Naive B cell (primary cell): ENCODE data around the gene MCRS1. TPM values are rescaled to one million over a fixed set of nuclear protein-coding genes. Genes with fewer than 3 reads are reported as not detected.

Experiments used
- ATAC-seq, 2 donors: fragments of 150-1000 bp; cut with Tn5 transposase; 2 replicates each; pipeline ENCODE4 v1.10.0; 2021; ENCODE audit warnings: low read depth in 2 of 2, mild to moderate bottlenecking in 2 of 2, moderate library complexity in 2 of 2
- DNase-seq: peaks from one replicate; pipeline ENCODE4 v3.0.0; 2022
- H3K27ac Mint-ChIP-seq, 6 donors: one replicate each; pipeline ENCODE4 v1.8.0; 2020 to 2022; ENCODE audit warnings: mild to moderate bottlenecking in 6 of 6, mixed read lengths in 6 of 6, moderate library complexity in 5 of 6, inconsistent platforms in 2 of 6
- H3K27me3 Mint-ChIP-seq, 3 donors: one replicate each; pipeline ENCODE4 v1.8.0; 2021 to 2022; ENCODE audit warnings: mixed read lengths in 3 of 3, mild to moderate bottlenecking in 1 of 3
- H3K36me3 Mint-ChIP-seq, 2 donors: one replicate each; pipeline ENCODE4 v1.8.0; 2020 to 2022; ENCODE audit warnings: mixed read lengths in 2 of 2, inconsistent platforms in 1 of 2, mild to moderate bottlenecking in 1 of 2
- H3K4me1 Mint-ChIP-seq, 3 donors: one replicate each; pipeline ENCODE4 v1.8.0; 2020 to 2022; ENCODE audit warnings: mixed read lengths in 3 of 3, inconsistent platforms in 1 of 3, mild to moderate bottlenecking in 1 of 3, moderate library complexity in 1 of 3
- H3K4me3 Mint-ChIP-seq, 8 donors: one replicate each; pipeline ENCODE4 v1.8.0; 2020 to 2022; ENCODE audit warnings: mild to moderate bottlenecking in 8 of 8, mixed read lengths in 8 of 8, moderate library complexity in 8 of 8, inconsistent platforms in 2 of 8
- H3K9me3 Mint-ChIP-seq, 7 donors: one replicate each; pipeline ENCODE4 v1.8.0; 2020 to 2022; ENCODE audit warnings: mixed read lengths in 7 of 7, mild to moderate bottlenecking in 5 of 7, inconsistent platforms in 2 of 7, moderate library complexity in 1 of 7
- polyA plus RNA-seq, 6 donors: library from polyadenylated mRNA; unstranded; fragments of 300-500 nt; fragmentation: Illumina TruSeq; gene quantifications; one replicate each; pipeline ENCODE4 v1.2.3, GENCODE V29; 2021; ENCODE audit warnings: low read depth in 6 of 6

The MCRS1 gene
- polyA plus RNA-seq, 6 donors from 2014 or later = 41.5 to 54.5 (median 51.1) TPM

DNA sequence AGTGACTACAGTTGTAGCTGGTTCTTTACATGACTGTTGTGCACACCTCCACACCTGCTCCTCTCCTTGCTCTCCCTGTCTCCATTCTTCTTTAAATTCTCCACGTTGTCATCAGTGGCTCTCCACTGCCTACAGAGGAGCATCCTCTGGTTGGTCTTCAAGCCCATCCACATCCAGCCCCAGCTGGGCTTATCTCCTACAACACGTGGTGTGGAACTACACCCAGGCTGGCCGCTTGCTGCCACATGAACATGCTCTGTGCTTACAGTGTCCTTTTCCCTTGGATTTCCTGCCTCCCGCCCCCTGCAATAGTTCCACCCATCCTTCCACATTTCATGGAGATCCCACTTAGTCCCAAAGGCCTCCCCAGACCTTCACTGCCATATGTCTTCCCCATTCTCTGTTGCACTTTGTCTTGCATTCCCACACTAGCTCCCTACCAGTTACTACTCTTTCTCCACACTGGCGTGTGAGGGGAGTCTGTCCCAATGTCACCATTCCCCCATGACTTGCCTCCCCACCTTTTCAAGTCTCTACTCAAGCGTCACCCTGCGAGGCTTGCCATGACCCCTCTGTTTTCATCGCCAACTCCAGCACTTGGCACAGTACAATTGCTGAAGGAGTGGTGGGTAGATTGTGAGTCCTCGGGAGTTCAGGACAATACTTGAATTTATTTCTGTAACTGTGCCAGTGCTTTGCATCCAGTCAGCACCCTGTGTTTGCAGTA, 9.8 kb upstream of the MCRS1 start:
- ATAC-seq (no peak), DNase-seq (no peak)
- Mint-ChIP-seq H3K36me3 (peaks cover 7 to 21% of the 10 kb centered on the region in 2 donors), H3K27me3 (no peaks in the 10 kb centered on the region), H3K4me3 (no peak overlapping the region), H3K9me3 (no peaks in the 10 kb centered on the region), H3K4me1 (peaks cover 8 to 35% (median 22%) of the 10 kb centered on the region in 3 donors), H3K27ac (peak overlapping the region in 1 of 6 donors; percentile 31)

DNA sequence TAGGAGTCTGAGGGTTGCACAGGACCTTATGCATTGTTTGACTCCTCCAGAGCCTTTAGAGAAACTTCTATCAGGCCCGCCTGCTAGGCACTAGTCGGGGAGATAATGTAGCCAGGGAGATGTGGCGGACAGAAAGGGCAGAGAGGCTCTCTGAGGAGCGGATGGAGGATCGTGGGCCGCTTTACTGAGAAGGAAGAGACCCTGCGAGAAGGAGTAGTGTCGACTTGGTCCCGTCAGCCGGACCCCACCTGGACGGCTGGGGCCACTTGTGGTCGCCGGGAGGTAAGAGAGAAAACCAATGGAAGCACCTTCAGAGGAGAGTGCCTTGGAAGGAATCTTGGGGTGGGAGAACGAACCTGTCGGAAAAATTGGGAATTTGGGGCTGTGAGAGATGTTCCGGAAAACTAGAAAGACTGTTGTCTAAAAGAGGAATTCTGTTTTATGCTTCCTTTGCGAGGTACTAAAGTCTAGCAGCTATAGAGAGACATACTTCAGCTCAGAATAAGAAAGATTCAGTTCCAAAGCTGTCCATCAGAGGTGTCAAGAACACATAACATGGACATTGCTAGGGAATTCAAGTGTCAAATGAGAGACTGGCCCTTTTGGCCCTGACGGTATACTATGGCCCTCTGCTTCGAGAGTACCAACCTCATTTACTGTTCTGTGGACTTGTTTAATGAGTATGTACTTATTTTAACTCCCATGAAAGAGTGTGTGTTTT, 660 bp upstream of the MCRS1 start:
- Mint-ChIP-seq H3K9me3 (no peaks in the 10 kb centered on the region), H3K4me1 (peaks cover 42 to 47% (median 47%) of the 10 kb centered on the region in 3 donors), H3K27ac (peak overlapping the region; percentile 97 to 99 (median 98)), H3K36me3 (peaks cover 0 to 7% of the 10 kb centered on the region in 2 donors), H3K27me3 (no peaks in the 10 kb centered on the region), H3K4me3 (peak overlapping the region; percentile 98 to 100 (median 99))
- DNase-seq (no peak), ATAC-seq (peak; percentile 11 to 16)

DNA sequence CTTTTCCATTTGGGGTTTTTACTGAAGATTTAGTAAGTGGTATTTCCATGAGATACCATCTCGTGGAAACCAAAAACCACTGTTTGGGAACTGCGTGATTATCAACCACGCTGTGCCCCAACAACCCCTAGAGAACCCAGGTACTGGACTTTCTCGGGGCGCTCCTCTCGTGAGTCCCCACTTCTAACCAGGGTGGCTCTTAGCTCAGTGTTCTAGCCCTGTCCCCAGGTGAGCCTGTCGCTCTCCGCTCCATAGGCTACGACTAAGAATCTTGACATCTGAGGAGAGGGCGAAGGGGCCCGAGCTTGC, 686 bp downstream of the MCRS1 start:
- DNase-seq = no peak
- H3K9me3 Mint-ChIP-seq = no peaks in the 10 kb centered on the region
- H3K4me3 Mint-ChIP-seq = peak overlapping the region; percentile 98 to 100 (median 99)
- no peaks in the 10 kb centered on the region for H3K27me3 Mint-ChIP-seq
- peak in 1 of 2 donors; percentile 1 for ATAC-seq
- H3K27ac Mint-ChIP-seq = peak overlapping the region; percentile 97 to 99 (median 98)
- peaks cover 42 to 47% (median 47%) of the 10 kb centered on the region in 3 donors for H3K4me1 Mint-ChIP-seq
- peaks cover 2 to 12% of the 10 kb centered on the region in 2 donors for H3K36me3 Mint-ChIP-seq

DNA sequence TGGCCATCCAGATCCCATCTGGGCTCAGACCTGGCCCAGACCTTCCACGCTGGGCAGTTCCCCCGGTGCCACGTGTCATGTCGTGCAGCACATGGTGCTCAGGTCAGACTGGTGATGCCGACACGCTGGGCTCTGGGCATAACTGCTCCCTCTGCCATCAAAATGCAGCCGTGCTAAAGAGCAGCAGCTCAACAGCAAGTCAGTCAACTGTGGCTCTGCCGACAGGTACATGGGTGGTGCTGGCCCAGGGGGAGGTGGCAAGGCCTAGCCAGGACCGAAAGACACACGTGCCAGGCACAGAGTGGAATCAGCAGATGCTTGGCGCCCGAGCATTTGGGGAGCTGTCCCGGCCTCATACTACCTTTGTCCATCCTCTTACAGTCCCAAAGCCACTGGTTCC, 1.6 kb downstream of the MCRS1 start:
- Mint-ChIP-seq H3K36me3 (peaks cover 4 to 15% of the 10 kb centered on the region in 2 donors), H3K9me3 (no peaks in the 10 kb centered on the region), H3K4me1 (peaks cover 35 to 47% (median 40%) of the 10 kb centered on the region in 3 donors), H3K27ac (peak overlapping the region in 2 of 6 donors; percentile 7 to 98), H3K27me3 (no peaks in the 10 kb centered on the region), H3K4me3 (peak overlapping the region in 6 of 8 donors; percentile 54 to 99 (median 88))
- ATAC-seq (no peak), DNase-seq (no peak)

DNA sequence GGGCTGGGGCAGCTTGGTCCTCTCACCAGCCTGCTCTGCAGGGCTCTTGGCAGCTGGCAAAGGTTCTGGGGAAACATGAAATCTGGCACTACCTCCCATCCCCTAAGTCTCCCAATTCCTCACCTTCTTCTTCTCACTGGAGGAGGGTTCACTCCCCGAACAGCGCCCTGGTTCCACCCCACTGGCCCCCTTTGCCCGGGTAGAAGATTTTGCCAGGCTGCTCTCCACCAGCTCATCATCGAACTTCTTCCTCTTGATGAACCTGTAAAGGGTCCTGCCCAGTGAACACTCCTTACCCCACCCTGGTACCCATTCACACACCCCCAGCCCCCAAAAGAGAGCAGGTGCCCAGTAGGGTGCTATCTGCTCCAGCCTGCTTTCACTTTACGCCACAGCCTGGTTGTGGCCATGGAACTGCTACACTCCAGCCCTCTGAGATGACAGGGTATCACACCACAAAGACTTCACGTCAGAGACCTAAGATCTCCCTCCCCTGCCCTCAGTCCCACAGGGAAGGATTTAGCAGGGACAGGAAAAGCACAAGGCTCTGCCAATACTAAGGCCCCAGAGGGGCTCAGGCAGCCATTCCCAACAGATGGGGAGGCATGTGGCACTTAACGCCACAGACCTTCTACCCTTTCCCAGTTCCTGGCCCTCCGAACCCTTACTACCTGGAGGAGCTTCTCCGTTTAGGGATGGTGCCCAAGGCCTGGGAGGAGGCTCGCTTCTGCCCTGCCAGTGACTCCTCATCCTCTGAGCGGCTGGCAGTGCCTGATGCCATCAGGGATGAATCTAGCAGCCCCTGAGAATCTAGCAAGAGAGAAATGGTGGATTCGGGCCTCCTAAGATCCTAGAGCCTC, 2.3 kb downstream of the MCRS1 start:
- no peak for ATAC-seq
- H3K36me3 Mint-ChIP-seq = peaks cover 9 to 15% of the 10 kb centered on the region in 2 donors
- DNase-seq = no peak
- H3K4me1 Mint-ChIP-seq = peaks cover 30 to 46% (median 32%) of the 10 kb centered on the region in 3 donors
- no peaks in the 10 kb centered on the region for H3K27me3 Mint-ChIP-seq
- peak overlapping the region in 2 of 8 donors; percentile 54 to 66 for H3K4me3 Mint-ChIP-seq
- H3K27ac Mint-ChIP-seq = no peak overlapping the region
- H3K9me3 Mint-ChIP-seq = no peaks in the 10 kb centered on the region

DNA sequence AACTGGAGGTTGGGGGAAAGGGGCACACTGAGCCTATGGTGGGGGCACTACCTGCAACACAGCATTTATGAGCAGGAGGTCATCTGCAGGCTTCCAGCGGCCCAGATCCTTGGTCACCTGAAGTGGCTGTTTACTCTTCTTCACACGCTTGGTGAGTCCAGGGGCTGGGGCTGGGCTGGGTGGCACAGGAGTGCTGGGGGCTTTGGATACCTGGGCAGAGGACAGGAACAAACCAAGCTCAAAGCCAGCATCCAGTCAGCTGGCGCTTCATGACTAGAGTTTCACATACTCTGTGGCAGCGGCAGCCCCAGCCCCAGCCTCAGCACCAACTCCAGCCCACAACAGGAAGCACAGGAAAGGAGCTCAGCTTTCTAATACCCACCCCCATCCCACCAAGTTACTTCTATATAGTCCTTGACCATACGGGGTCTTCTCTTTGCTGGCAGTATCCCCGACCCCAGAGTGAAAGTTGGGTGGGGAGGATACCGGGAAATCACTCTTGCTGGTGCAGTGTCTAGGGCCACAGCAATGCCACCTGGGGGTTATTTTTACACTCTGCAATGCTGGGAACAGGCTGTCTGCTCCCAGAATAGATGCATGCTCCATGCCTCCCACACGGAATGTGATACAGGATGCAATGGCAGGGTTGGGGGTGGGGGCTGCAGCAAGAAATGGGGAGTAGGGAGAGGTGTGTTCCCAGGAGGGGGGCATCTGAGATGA, 3.1 kb downstream of the MCRS1 start:
- no peak for DNase-seq
- Mint-ChIP-seq H3K4me1 (peaks cover 26 to 40% (median 29%) of the 10 kb centered on the region in 3 donors), H3K27ac (no peak overlapping the region), H3K36me3 (peaks cover 10 to 20% of the 10 kb centered on the region in 2 donors), H3K4me3 (peak overlapping the region in 2 of 8 donors; percentile 24 to 29), H3K9me3 (no peaks in the 10 kb centered on the region), H3K27me3 (no peaks in the 10 kb centered on the region)
- no peak for ATAC-seq

DNA sequence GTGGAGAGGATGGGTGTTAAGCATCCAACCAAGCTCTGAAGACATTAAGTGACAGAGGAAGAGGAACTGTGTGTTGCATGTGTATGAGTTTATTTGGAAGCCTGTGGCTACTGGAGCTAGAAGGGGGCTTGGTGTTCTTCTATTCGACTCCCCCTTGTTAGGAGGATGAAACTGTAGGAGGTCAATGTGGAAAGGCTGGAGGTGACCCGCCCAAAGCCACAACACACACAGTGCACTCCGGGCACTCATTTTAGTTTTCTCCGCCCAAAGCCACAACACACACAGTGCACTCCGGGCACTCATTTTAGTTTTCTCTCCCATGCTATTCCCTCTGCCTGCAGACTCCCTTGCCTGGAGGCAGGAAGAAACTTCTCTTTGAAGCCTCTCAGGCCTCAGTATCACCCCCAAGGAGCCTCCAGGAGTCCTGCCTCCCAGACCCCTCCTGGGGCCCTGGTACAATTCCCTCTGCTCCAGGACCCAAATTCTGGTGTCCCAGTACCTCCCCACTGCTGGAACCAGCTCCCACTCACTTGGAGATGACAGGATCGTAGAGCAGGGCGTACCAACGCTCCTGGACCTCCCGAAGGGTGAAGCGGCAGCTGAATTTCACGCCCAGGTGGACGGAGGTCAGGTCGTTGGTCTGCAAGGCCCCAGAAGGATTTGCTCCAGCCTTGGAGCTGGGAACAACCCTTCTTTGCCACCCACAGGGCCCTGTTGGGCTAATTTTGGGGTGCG, 3.8 kb downstream of the MCRS1 start:
- ATAC-seq (no peak), DNase-seq (no peak)
- H3K9me3 Mint-ChIP-seq = no peaks in the 10 kb centered on the region
- H3K4me3 Mint-ChIP-seq = peak overlapping the region in 4 of 8 donors; percentile 10 to 63 (median 46)
- peak overlapping the region in 1 of 6 donors; percentile 16 for H3K27ac Mint-ChIP-seq
- peaks cover 26 to 36% (median 29%) of the 10 kb centered on the region in 3 donors for H3K4me1 Mint-ChIP-seq
- H3K27me3 Mint-ChIP-seq = no peaks in the 10 kb centered on the region
- H3K36me3 Mint-ChIP-seq = peaks cover 10 to 27% of the 10 kb centered on the region in 2 donors

DNA sequence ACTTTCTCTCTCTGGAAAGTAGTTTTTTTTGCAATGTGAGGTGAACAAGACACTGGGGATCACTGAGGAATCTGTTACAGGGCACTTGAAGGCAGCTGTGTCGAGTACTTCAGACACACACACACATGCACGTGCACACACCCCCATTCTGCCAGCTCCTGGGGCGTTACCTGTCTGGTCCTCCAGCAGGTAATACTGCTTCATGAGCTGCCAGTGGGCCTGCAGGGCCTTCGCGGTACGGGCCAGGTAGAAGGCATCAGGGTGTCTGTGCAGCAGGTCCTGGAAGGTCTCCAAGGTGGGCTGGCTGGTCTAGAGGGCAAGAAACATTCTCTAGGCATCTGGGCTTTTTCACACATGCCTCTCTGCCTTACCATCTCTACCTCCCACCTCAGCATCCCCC, 5.1 kb downstream of the MCRS1 start:
- Mint-ChIP-seq H3K36me3 (peaks cover 10 to 29% of the 10 kb centered on the region in 2 donors), H3K27me3 (no peaks in the 10 kb centered on the region), H3K4me1 (peaks cover 15 to 24% (median 17%) of the 10 kb centered on the region in 3 donors), H3K9me3 (no peaks in the 10 kb centered on the region), H3K4me3 (no peak overlapping the region), H3K27ac (no peak overlapping the region)
- ATAC-seq (no peak), DNase-seq (no peak)

DNA sequence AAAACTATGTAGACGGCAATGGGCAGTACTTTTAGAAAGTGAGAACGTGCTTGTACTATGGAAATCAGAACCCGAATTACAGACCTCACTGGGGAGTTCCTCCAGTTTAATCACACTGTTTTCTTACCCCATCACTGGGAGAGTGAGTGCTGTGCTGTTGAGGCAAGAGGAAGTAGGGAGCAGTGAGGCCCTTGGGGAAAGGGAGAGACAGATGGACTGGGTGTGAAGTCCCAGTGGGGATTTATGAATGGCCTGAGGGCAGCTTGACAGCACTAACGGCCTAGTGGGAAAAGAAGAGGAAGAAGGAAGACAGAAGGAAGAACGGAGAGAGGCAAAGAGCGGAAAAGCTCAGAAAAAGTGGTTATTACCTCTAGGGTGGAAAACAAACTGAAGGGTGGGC, 5.7 kb downstream of the MCRS1 start:
- Mint-ChIP-seq H3K27ac (peak overlapping the region in 1 of 6 donors; percentile 49), H3K27me3 (no peaks in the 10 kb centered on the region), H3K36me3 (peaks cover 10 to 27% of the 10 kb centered on the region in 2 donors), H3K4me1 (peaks cover 11 to 19% (median 11%) of the 10 kb centered on the region in 3 donors), H3K9me3 (no peaks in the 10 kb centered on the region), H3K4me3 (no peak overlapping the region)
- ATAC-seq = no peak
- DNase-seq = no peak

DNA sequence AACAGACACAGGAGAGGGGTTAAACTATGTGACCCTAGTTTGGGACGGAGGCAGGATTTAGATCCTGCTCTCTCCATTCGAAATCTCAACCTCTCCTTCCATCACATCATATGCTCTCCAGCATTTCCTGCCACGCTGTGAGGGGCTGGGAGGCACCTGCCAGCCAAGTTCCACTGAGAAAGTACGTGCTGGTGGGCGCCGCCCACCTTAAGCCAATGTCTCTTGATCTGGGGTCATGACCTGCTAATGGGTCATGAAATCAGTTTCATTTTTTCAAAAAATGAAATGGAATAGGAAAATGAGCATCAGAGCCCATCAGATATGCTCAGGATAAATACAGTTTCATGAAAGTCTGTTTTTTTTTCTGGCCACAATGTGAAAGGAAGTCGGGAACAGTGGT, 7.2 kb downstream of the MCRS1 start:
- peaks cover 10 to 27% of the 10 kb centered on the region in 2 donors for H3K36me3 Mint-ChIP-seq

DNA sequence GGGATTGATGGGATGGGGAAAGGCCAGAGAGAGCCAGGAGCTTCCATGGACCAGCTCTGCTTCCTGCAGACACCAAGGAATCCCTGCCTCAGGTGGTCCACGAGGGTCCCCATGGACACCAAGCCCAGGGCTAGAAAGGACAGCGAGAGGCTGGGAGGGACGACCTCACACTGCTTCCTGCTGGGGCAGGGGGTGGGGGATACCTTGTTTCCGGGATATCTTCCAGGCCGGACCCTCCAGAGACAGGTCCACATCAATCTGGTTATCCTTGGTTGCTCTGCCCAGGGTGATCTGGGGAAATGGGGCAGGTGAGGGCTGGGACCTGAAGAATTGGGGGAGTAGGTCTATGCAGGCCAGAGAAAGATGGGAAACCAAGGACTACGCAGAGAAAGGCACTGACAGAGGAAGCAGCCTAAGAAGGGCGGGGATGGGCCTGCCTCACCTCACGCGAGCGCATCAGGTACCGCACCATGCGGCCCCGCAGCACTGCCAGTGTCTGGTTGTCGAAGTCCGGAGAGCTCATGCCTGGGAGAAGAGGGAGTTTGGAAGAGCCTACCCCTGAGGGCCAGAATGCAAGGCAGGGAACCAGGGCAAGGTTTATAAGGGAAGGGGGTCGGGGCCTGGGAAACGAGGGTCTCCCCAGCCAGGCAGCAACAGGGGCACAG, 8.8 kb downstream of the MCRS1 start:
- DNase-seq (no peak), ATAC-seq (no peak)
- Mint-ChIP-seq H3K27ac (no peak overlapping the region), H3K9me3 (no peaks in the 10 kb centered on the region), H3K4me3 (peak overlapping the region in 3 of 8 donors; percentile 12 to 42 (median 13)), H3K4me1 (peaks cover 0 to 4% (median 0%) of the 10 kb centered on the region in 3 donors), H3K36me3 (peaks cover 10 to 27% of the 10 kb centered on the region in 2 donors), H3K27me3 (no peaks in the 10 kb centered on the region)

More for the DNA sequence above, 7.2 kb downstream of the MCRS1 start:
- H3K9me3 Mint-ChIP-seq = no peaks in the 10 kb centered on the region
- no peak overlapping the region for H3K27ac Mint-ChIP-seq
- DNase-seq = no peak
- peak overlapping the region in 1 of 8 donors; percentile 61 for H3K4me3 Mint-ChIP-seq
- no peaks in the 10 kb centered on the region for H3K27me3 Mint-ChIP-seq
- peaks cover 4 to 9% (median 8%) of the 10 kb centered on the region in 3 donors for H3K4me1 Mint-ChIP-seq
- no peak for ATAC-seq

DNA sequence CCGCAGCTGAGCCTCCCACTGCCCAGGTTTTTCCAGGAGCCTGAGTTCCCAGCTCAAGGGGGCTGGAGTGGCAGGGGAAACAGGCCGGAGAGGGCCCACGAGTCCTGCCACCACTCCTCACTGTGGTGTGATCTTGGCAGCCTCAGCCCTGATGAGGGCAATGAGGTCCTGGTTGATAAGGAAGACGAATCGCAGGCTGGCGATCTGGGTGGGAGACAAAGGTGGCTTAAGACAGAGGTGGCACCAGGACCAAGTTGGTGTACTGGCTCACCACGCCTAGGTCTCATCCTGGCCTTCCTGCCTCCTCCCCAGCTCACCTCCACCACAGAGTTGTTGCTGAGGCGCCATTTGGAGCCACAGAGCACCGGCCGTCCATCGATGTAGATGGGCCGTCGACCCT, 9.4 kb downstream of the MCRS1 start:
- Mint-ChIP-seq H3K27me3 (peaks cover 0 to 2% (median 0%) of the 10 kb centered on the region in 3 donors), H3K4me1 (peaks cover 0 to 6% (median 1%) of the 10 kb centered on the region in 3 donors), H3K4me3 (no peak overlapping the region), H3K36me3 (peaks cover 10 to 27% of the 10 kb centered on the region in 2 donors), H3K9me3 (no peaks in the 10 kb centered on the region), H3K27ac (peak overlapping the region in 1 of 6 donors; percentile 72)
- ATAC-seq = no peak
- DNase-seq = no peak
